ENCODE results near the gene PPP1R26.

- TF ChIP-seq CTCF (IDR thresholded peaks at IDR 0.05; ENCODE audit: low read length) (no peak), EZH2 (IDR thresholded peaks at IDR 0.05; ENCODE audit: borderline replicate concordance, low read length) (no peak)
Observed at GRCh38 chr9:135490166-135490870, 10.7 kb downstream of the PPP1R26 start.
